ENCODE data around the gene ARHGAP44.

Gene ARHGAP44

GRCh38 chr17:13029340-13029739 is 240.0 kb downstream of the ARHGAP44 start:
- no peak for DNase-seq

GRCh38 chr17:13030056-13030455 is 240.8 kb downstream of the ARHGAP44 start:
- DNase-seq: no peak

GRCh38 chr17:13030459-13031300 is 241.4 kb downstream of the ARHGAP44 start:
- peak; percentile 55 for DNase-seq

GRCh38 chr17:13031718-13032350 is 242.5 kb downstream of the ARHGAP44 start:
- DNase-seq: no peak

GRCh38 chr17:13035420-13035819 is 246.1 kb downstream of the ARHGAP44 start:
- DNase-seq: no peak

- DNase-seq: no peak
Observed at GRCh38 chr17:13036751-13037150, 247.5 kb downstream of the ARHGAP44 start.

GRCh38 chr17:13038931-13039665 is 249.8 kb downstream of the ARHGAP44 start:
- no peak for DNase-seq

All from right hindlimb (tissue), 1 donor.